Spleen (tissue), 7 donors: Measurements from ENCODE around the gene TDO2.

Experiments used
- POLR2A ChIP-seq, 3 donors: fragments of 450-650 bp; IDR thresholded peaks; one replicate each; pipeline ENCODE4 v1.5.1; 2017; ENCODE audit warnings: antibody characterized with exemption in 3 of 3, mild to moderate bottlenecking in 1 of 3
- POLR2AphosphoS5 ChIP-seq, 3 donors: sonication (generic); formaldehyde crosslinking; IDR thresholded peaks; one replicate each; pipeline ENCODE4 v1.5.1; 2017; ENCODE audit warnings: antibody characterized with exemption in 3 of 3
- TF ChIP-seq, protein P1 (sequence below), 11 experiments: fragments of 200-600 bp in 7 of 11; fragments of 450-650 bp in 4 of 11; sonication (generic) in 4 of 11; IDR thresholded peaks in 8 of 11; conservative IDR thresholded peaks in 3 of 11; 1 replicate in 7 of 11; 2 replicates in 4 of 11; pipeline versions ENCODE4 v1.4.0 to v1.8.0; 2016 to 2021; ENCODE audit warnings: antibody characterized with exemption in 11 of 11, inconsistent platforms in 4 of 11, mild to moderate bottlenecking in 1 of 11
- donor health status: DM: no; HTN: no; CAD: no; lungs with moderate emphysema.
- donor health status: DM: no; HTN: no; CAD: no.
- donor health status: DM: no; HTN: no; CAD: no.

DNA sequence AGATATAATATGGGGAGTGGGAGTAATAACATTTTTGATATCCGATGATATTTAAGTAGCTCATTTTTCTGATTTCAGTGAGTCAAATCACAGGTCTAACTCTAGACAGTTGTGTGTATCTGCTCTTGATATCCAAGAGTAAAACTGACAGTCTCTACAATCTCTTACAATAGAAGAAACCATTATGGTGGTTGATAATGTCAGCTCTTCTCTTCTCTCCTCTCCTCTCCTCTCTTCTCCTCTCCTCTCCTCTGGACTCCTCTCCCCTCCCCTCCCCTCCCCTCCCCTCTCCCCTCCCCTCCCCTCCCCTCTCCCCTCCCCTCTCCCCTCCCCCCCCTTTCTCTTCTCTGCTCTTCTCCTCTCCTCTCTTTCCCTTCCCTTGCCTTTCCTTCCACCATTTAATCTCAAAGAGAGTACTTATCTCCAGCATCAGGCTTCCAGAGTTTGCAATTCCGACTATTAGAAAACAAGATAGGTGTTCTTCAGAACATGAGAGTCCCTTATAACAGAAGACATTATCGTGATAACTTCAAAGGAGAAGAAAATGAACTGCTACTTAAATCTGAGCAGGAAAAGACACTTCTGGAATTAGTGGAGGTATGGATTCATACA, 6.2 kb downstream of the TDO2 start:
- TF ChIP-seq, protein P1, sequence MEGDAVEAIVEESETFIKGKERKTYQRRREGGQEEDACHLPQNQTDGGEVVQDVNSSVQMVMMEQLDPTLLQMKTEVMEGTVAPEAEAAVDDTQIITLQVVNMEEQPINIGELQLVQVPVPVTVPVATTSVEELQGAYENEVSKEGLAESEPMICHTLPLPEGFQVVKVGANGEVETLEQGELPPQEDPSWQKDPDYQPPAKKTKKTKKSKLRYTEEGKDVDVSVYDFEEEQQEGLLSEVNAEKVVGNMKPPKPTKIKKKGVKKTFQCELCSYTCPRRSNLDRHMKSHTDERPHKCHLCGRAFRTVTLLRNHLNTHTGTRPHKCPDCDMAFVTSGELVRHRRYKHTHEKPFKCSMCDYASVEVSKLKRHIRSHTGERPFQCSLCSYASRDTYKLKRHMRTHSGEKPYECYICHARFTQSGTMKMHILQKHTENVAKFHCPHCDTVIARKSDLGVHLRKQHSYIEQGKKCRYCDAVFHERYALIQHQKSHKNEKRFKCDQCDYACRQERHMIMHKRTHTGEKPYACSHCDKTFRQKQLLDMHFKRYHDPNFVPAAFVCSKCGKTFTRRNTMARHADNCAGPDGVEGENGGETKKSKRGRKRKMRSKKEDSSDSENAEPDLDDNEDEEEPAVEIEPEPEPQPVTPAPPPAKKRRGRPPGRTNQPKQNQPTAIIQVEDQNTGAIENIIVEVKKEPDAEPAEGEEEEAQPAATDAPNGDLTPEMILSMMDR (IDR thresholded peaks at IDR 0.05 in 8 of 11, conservative IDR thresholded peaks at IDR 0.05 in 3 of 11): no peak
- TF ChIP-seq POLR2A (IDR thresholded peaks at IDR 0.05): no peak
- no peak for TF ChIP-seq POLR2AphosphoS5 (IDR thresholded peaks at IDR 0.05)
